NCI-H2227 (cell line): ENCODE results near the gene PDGFC.

ENCODE experiments used
- DNase-seq: peaks from one replicate; lab custom pipeline; 2025; ENCODE audit not compliant: unreplicated experiment; lab: John Stamatoyannopoulos, UW

The PDGFC gene

DNA sequence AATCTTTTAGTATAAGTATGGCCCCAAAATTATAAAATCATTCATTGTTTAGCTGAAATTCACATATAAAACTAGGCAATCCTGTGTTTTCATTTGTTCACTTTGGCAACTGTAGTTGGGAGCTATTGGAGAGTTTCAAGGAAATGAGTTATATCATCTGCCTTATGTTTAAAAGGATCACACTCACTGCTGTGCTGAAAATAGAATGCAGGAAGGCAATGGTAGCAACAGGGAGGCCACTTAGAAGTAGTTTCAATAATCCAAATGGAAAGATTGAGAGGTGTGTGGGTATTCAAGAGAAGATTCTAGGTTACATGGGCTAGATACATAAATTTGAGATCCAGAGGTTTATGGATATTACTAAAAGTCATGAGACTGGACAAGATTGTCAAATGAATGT lies 184.9 kb downstream of the PDGFC start:
- DNase-seq, result no peak

DNA sequence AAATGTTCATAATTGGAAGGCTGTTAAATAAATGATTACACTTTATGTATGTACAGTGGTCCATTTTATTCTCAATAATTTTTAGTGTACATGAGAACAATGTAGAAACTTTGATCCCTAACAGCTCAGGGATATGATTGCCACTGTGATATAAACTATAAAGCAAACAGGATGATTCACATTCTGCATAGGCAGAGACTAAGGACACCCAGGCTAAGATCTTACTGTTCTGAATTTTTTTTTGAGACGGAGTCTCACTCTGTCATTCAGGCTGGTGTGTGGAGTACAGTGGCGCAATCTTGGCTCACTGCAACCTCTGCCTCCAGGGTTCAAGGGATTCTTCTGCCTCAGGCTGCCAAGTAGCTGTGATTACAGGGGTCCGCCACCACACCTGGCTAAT lies 186.6 kb downstream of the PDGFC start:
- no peak for DNase-seq

DNA sequence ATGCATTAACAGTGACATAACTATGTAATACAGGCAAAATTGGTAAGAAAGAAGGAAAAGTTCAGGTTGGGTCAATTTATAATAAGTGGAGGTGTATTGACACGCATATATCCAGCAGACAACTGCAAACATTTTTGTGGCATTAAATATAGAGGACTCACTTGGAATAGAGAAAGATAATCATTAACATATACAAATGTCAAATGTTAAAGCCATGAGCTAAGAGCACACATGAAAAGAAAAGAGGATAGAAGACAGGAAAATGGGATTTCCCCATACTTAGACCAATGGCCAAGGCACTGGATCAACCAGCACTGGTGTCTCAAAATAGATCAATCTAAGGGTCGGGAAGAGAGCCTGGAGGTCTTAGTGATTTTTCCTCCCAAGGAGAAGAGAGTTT lies 187.6 kb downstream of the PDGFC start:
- DNase-seq, result no peak

DNA sequence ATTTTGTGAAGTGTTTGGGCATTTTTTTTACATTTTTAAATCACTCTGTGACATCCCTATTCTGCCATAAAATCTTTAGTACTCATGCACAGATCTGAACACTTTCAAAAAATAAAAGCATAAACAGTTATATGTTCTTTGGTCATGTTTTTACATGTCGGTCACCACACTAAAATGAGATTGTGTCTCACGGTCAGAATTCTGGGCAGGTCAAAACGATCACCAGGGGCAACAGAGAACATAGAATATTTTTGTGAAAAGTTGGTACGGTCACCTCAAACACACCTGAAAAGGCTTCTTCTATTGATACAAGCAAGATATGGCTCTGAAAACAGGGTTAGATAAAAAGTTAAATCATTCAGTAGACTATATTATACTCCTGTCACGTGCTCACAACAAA lies 189.1 kb downstream of the PDGFC start:
- no peak for DNase-seq

DNA sequence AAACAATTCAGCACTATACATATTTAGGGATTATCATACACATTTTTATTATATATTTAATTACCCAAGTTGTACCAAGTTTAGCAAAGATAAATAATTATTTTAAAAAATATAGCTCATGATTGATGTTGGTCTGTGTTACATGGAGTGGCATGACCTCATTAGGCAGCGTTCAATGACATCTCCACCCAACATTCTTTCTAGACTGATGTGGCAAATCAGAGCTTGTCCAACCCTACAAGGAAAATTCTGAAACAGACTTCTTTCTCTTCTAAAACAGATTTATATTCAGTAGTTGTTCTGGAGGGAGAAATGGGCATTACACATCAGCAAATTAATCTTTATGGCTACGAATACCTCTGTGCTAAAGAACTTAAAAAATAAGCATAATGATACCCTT lies 189.7 kb downstream of the PDGFC start:
- DNase-seq, result no peak

DNA sequence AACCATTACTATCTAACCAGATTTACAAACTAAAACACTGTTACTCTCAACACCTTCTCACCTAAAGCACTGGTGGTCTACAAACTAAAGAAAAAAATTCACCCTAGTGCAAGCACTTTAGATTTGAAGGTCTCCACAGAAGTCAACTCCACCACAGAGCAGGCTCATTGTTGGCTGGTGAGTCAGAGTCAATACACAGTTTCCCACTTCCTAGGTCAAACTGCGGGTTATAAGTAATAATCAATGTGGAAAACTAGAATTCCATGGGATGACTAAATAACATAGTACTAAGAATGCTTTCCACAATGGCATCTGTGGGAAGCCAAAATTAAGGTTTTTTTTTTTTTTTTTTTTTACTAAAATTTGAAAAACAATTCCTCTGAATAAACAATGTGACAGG lies 191.8 kb downstream of the PDGFC start:
- DNase-seq, result no peak

DNA sequence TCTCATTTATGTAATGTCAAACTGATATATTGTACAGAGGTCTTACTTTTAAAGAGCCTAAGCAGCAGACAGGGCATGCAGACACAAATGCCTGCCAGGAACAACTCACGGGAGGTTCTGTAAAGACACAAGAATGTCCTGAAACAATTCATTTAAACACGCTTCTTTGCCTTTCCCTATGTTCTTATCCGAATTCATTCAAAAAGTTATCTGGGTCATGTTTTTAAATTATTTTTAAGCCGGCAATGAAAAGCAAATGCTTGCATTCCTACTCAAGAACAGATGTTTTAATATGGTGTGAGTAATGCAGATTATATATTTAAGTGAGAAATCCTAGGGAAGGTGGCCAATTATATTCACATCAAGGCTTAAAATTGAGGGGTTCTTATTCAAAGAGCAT lies 192.6 kb downstream of the PDGFC start:
- DNase-seq, result peak; percentile 6

DNA sequence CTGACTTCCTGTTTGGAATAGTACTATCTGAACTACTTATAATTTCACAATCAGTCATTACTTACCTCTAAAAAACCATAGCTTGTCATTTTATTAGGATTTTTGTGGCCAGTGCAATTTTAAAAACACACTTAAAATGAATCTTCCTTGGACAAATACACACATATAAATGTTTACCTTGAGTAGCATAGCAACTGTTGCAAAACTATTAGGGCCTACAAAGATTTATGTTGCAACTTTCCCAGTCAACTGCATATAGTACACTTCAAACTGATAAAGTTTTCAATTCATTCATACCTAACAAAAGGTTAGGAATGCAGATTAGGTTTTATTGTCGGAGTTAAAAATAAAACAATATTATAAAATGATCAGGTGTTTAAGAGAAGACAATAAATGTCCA lies 193.0 kb downstream of the PDGFC start:
- no peak for DNase-seq

DNA sequence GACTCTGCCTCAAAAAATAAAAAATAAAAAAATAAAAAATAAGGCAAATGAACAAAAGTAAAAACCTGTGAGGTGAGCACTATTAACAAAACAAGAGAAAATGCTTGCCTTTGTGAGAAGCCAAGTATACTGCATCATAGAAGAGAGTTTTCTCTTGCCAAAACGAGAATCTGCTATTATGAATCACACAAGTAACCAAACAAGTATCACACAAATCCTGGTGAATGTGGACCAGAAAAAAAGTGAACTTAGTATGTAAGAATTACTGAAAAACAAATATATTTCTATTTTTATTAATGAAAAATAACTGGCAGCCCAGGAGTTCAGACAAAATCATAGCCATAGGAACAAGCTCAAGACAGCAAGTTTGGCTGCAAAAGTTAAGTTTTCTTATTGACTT lies 193.5 kb downstream of the PDGFC start:
- DNase-seq, result no peak

DNA sequence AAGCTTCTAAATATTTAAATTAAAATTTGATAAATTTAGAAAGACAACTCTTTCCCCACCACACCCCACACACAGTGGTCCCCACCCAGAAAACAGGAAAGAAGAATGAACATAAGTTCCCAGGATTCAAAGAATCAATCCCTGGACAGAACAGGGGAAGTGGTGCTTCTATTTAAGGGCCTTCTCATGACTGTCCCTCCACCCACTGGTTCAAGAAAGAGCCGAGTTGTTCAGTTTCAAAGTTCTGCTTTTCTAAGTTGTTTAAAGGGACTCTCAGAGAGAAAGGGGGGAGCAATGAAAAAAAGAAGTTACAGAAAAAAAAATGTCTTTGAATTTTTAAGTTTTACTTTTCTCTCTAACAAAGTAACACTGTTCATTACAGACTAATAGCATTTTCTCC lies 195.8 kb downstream of the PDGFC start:
- DNase-seq, result no peak

DNA sequence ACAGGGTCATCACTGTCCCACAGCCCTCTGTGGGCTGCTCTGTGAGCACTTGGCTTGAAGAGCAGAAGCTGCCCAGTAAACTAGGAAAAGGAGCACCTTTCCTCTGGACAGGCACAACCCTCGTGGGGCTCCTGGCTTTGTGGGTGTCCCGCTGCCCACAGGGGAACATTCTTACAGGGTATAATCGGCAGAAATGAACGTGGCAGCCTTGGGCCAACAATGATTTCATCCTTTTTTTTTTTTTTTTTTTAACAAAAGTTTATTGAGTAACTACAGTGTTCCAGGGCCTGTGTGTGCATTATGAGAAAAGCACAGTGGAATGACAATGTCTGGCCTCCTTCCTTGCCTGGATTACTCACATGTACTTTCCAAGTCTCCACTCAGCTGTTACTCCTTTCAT lies 197.2 kb downstream of the PDGFC start:
- DNase-seq, result no peak

DNA sequence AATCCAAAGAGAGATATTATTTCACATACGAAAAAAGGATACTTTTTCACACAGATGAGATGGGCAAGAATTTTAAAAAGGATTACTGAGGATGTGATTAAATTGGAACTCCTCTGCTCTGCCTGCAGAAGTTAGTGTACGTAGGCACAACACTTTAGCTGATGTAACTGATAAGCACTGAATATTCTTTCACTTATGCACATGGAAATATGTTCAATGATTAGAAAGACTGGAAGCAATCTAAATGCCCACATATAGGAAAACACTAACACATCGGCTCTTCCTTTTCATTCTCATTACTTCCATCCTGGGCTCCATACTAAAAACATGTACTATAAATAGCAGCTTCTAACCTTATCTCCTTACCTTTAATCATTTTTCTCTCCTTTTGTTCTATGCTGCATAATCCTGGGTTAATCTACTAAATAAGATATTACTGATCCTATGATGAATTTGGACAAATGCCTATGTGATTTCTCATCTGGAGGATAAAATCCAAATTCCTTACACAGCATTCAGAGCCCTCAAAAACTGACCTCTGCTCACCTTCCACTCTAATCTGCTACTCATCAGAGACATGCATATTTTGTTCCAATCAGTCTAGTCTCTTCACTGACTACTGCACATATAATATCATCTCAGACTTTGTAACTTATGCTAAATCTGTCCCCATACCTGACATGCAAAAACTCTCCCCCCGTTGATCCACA lies 197.8 kb downstream of the PDGFC start:
- no peak for DNase-seq

DNA sequence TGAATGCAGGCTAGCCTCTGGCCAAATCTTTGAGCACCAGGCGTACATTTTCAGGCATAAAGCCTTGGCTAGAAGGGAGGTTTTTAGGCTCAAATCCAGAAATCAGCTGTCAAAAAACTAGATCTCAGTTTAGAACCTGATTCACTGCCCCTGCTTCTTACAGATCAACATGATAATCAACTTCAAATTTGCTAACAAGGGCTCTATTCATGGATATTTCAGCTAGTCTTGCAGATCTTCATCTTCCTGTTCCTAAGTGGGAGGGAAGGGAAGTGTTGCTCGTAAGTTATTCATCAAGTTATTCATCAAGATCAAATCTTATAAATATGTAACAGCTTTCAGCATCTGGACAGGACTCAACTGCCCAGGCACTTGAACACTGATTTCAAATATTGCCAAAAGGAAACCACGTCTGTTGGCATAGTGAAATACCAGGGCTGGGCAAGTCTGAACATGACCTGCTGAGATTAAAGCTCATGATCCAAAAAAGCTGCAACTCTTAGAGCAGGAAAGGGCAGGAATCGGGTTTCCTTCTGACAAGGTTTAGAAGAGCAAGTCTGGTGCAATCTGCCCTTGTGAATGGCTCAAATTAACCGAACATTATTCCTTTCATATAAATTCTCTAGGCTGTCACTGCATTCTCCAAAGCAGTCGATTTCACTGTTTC lies 200.3 kb downstream of the PDGFC start:
- peak; percentile 30 for DNase-seq

DNA sequence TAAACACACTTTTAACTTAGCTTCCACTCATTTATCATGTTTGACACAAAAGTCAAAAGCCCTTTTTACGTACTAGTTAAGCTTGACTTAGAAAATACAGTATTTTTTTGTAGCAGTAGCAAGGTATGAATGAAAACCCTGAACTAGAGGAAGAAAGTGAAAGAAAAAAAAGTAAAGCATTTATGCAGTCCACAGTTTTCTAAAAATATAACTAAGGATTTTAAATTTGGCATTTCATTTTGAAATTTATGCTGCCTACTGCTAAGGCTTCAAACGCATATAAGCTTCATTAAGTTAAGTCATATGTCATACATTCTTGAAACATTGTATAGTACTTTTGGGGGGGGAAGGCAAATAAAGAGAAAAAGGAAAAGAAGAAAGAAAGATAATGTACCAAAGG lies 201.5 kb downstream of the PDGFC start:
- DNase-seq, result no peak

DNA sequence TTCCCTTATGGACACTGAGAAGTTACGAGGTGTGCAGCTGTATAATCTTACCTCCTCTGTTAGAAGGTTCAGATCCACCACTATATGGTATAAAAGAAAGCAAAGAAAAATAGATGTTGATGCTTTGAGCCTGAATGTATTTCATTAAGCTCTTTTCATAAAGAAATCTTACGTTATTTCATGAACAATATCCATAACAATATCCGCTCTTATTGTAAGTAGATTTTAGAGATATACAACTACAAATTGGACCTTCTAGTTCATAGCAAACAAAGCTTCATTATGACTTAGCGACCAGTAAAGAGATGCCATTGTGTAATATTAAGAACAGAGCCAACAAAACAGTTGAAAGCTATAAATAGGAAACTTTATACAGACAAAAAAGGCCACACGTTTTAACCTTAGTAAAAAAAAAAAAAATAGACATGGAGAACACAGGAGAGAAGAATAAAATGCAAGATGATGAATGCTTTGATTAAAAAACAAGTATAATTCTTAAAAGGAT lies 203.6 kb downstream of the PDGFC start:
- no peak for DNase-seq

DNA sequence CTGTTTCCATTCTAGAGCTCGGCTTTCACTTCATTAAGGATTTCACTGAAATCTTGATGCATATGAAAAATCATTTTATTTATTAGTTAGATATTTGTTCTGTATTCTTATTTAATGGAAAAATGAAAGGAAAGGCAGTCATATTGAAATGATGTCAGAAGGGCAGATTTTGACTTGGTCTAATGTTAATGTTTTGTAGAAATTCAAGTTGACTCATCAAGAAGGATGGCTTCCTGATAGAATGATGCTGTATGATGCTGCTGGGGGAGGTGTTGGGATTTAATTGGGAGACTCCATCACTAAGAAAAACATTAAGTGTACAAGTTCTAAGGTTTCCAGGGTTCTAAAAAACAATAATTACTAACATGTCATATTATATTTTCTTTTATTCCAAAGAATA lies 204.8 kb downstream of the PDGFC start:
- no peak for DNase-seq

DNA sequence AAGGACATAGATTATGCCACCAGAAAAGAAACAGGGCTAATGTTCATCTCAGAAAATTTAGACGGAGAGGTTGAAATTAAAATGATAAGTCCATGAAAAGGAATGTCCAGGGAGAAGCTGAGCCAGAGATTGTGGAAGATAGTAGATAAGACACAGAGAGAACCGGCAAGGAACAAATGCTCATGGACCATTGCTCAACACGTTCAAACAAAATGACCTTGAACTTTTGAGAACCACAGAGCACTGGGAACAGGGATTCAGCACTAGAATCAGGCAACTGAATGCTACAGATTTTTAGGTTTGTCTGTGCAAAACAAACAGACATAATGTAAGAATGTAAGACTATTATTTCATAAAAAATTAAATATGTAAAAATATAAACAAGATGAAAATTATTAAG lies 206.3 kb downstream of the PDGFC start:
- no peak for DNase-seq

DNA sequence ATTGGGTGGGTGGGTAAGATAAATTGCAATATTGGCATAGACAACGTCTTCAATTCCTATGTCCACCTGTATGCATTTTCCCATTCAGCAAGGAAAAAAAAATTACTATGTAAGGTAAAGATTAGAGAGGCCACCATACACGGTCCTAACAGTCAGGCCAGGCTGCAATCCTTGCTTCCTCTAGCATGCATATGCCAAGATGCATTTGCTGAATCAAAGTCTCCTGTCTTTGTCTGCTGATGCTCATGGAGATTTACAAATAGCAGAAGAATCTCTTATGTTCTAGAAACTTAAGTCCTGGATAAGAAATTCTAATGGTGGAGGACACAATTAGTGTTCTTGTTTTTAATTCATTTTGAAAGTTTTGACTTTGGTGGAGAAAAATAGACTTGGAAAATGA lies 206.8 kb downstream of the PDGFC start:
- DNase-seq, result no peak

DNA sequence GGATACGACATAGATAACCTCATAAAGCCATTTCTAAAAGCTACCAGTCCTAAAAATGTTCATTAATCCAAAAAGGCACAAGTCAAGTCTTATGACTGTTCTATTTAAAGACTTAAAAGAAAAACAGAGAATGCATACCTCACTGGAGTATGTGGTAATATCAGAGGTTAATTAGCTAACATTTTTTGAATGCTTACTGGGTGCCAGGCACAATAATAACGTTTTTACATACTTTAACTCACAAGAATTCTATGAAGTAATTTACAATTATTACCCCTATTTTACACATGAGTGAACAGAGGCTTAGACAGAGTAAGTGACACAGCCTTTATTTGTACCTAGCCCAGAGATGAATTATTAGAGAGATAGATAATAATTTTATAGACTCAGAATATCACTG lies 207.5 kb downstream of the PDGFC start:
- no peak for DNase-seq

DNA sequence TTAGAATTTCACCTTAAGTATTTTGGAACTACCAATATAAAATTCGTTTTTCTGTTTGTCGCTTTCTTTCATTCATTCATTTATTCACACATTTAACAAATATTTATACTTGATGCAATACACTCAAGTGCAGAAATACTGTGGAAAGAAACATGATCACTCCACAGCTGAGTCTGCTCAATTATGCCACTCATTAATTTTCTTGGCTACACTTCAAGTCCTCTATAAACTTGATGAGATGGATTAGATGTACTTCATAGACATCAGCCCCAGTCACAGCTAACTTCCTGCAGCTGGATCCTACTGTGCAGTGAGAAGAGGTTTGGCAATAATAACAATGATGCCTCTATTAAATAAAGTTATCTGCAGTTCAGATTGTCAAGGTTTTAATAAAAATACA lies 208.1 kb downstream of the PDGFC start:
- no peak for DNase-seq

DNA sequence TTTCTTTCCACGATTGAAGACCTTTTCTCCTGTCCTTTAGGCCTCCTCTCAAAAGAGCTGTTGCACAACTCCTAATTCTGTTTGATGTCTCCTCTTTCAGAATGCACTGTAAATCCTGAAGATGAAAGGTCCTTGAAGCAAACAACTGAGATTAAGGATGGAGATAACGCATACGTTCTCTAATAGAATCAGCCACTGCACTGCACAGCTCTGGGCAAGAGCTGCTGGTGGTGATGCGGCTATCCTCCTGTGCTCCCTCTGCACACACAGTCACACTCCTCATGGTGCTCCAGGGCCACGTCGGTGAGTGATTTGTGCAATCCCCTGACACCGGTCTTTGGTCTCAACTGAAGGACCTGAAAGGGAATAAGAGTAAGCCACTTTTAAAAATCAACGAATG lies 208.7 kb downstream of the PDGFC start:
- DNase-seq, result no peak

DNA sequence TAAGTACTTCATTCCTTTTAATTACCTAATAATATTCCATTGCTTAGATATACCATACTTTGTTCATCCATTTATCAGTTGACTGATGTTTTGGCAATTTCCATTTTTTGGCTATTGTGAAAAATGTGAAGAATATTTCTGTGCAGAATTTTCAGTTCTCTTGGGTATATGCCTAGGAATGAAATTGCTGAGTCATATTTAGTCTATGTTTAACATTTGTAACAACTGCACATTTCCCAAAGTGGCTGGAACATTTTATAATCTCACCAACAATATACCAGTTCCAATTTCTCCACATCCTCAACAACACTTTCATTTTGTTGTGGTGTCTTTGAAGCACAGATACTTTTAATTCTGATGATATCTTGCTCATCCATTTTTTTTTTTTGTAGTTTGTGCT lies 215.5 kb downstream of the PDGFC start:
- DNase-seq, result no peak
